Measurements from ENCODE around the gene MTNR1B. TPM values are rescaled to one million over a fixed set of nuclear protein-coding genes. Genes with fewer than 3 reads are reported as not detected.

MTNR1B gene
- total RNA-seq, 2 donors from 2014 or later, result not detected

DNA sequence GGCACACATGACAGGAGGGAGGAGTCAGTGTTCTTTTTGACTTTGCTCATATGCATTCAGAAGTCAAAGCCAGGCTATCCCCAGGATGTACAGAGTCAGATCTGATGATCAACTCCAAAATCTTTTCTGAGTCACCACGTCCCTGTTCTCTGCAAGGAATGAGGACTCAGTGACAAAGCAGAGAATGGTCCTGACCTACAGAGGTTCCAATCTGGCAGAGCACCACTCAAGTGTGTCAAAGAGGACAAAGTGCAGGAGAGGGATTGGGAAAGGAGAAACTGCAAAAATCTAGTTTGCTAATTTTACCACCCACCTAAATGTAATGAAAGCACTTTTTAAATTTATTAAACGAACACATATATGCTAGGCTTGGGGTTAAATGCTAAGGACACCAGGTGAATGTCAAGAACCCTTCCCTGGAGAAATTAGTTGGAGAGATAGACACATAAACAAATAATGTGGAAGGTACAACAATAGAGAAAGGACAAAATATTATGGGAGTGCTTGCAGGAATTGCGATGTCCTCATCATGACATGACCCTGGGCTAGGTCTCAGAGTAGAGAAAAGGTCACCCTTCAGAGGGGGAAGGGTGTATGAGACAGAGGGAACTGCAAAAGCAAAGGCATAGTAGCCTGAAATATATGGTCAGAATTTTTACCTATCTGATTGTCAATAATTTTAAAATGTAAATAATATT lies 56.3 kb downstream of the MTNR1B start:
- TF ChIP-seq POLR2A (IDR thresholded peaks at IDR 0.05), result no peak
- TF ChIP-seq, protein P1, sequence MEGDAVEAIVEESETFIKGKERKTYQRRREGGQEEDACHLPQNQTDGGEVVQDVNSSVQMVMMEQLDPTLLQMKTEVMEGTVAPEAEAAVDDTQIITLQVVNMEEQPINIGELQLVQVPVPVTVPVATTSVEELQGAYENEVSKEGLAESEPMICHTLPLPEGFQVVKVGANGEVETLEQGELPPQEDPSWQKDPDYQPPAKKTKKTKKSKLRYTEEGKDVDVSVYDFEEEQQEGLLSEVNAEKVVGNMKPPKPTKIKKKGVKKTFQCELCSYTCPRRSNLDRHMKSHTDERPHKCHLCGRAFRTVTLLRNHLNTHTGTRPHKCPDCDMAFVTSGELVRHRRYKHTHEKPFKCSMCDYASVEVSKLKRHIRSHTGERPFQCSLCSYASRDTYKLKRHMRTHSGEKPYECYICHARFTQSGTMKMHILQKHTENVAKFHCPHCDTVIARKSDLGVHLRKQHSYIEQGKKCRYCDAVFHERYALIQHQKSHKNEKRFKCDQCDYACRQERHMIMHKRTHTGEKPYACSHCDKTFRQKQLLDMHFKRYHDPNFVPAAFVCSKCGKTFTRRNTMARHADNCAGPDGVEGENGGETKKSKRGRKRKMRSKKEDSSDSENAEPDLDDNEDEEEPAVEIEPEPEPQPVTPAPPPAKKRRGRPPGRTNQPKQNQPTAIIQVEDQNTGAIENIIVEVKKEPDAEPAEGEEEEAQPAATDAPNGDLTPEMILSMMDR (IDR thresholded peaks at IDR 0.05), result no peak
- intact Hi-C loops (cut with DNase I), result no loop called here
- H3K9me3 ChIP-seq, result no peaks in the 10 kb centered on the region
- no peaks in the 10 kb centered on the region for H3K4me1 ChIP-seq
- H3K27ac ChIP-seq, result no peak overlapping the region
- no peak for DNase-seq
- H3K4me3 ChIP-seq, result no peak overlapping the region
- no peak for ATAC-seq
- no peaks in the 10 kb centered on the region for H3K27me3 ChIP-seq
- WGBS, 2 donors, result 49 to 57% methylated on average over 3 of the region's 3 CpGs
- H3K36me3 ChIP-seq (replicated peaks in 1 of 2; ENCODE audit: insufficient read depth in 1 of 2, low read depth in 2 of 2), result no peaks in the 10 kb centered on the region

DNA sequence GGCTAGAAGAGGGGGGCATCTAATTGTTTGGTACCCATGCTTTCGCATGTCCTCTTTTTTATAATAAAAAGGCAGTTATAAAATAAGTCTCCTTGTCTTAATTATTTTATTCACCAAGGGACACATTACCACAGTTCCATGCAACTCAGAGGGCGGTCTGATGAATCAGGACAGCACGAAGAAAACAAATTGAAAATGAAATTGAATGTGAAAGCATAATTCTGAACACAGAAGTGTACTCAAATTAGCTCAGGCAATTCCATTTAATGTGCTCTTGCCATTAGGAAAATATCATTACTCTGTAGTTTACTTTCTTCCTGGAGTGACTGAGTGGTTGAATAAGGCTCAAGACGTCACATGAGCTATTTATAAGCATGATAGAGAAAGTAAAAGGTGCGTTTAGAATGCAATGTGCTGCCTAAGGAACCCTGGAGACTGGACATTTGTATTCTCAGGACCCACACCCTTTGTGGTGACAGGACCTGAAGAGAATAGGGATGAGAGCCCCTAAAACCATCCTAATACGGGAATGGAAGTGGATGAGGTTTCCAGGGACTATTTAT lies 59.6 kb downstream of the MTNR1B start:
- H3K27me3 ChIP-seq, result no peaks in the 10 kb centered on the region
- no peak overlapping the region for H3K4me3 ChIP-seq
- no peaks in the 10 kb centered on the region for H3K36me3 ChIP-seq (replicated peaks in 1 of 2; ENCODE audit: insufficient read depth in 1 of 2, low read depth in 2 of 2)
- TF ChIP-seq, protein P1 (IDR thresholded peaks at IDR 0.05), result no peak
- TF ChIP-seq POLR2A (IDR thresholded peaks at IDR 0.05), result no peak
- peaks cover 3% of the 10 kb centered on the region for H3K4me1 ChIP-seq
- no peaks in the 10 kb centered on the region for H3K9me3 ChIP-seq
- DNase-seq (no peak), ATAC-seq (no peak)
- intact Hi-C loops (cut with DNase I), result no loop called here
- no peak overlapping the region for H3K27ac ChIP-seq
- WGBS, 2 donors, result 67% methylated on average over 6 of the region's 6 CpGs

DNA sequence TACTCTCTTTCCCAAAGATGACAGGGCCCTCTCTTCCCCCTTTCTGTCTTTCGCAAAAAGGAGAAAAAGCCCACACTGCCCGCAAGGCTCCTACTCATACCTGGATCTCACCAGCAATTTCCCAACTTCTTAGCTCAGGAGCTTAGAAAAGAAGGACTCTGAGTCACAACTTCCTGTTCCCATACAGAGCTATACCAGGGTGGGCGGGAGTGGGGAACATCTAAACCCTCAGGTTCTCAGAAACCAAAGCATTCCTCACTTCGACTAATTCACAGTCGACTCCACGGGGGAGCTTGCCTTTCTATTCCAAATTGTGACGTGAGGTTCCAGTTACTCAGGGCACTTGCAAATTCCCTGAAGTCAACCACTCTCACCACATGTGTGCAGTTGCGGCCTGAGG lies 61.9 kb downstream of the MTNR1B start:
- ATAC-seq (no peak), DNase-seq (no peak)
- no peaks in the 10 kb centered on the region for H3K27me3 ChIP-seq
- H3K4me1 ChIP-seq, result peaks cover 10% of the 10 kb centered on the region
- no peak for TF ChIP-seq POLR2A (IDR thresholded peaks at IDR 0.05)
- TF ChIP-seq, protein P1 (IDR thresholded peaks at IDR 0.05), result no peak
- H3K27ac ChIP-seq, result no peak overlapping the region
- intact Hi-C loops (cut with DNase I), result no loop called here
- no peak overlapping the region for H3K4me3 ChIP-seq
- no peaks in the 10 kb centered on the region for H3K9me3 ChIP-seq
- no peaks in the 10 kb centered on the region for H3K36me3 ChIP-seq (replicated peaks in 1 of 2; ENCODE audit: insufficient read depth in 1 of 2, low read depth in 2 of 2)
- 88 to 91% methylated on average over 8 of the region's 8 CpGs for WGBS, 2 donors

Small RNA genes within 50 kb of the gene (small RNA-seq; reads per million reads assigned to genes)
- gene SNRPGP16, result not detected

Other genes with a start within 250 kb of the MTNR1B start
- 10 to 100 TPM; 10.9 to 17.8 TPM for gene SLC36A4, start 228.3 kb downstream of the MTNR1B start, total RNA-seq